K562 (cell line): ENCODE data around the gene AMT. TPM values are rescaled to one million over a fixed set of nuclear protein-coding genes. Genes with fewer than 3 reads are reported as not detected.
A peak's percentile ranks its signal among the peaks of the same experiment; 100 is the strongest.

Experiments used
- CC2D1A ChIP-seq: fragments of 450-650 bp; IDR thresholded peaks from 2 replicates; pipeline ENCODE4 v1.6.1; 2017; ENCODE audit warnings: mild to moderate bottlenecking
- E2F3 ChIP-seq: fragments of 250-450 bp; sonication (Bioruptor Pico); IDR thresholded peaks from 2 replicates; pipeline ENCODE4 v1.4.0; 2020; ENCODE audit warnings: mild to moderate bottlenecking
- EP400 ChIP-seq: fragments of 450-650 bp; IDR thresholded peaks from 2 replicates; pipeline ENCODE4 v1.6.1; 2017; ENCODE audit warnings: antibody characterized with exemption, mild to moderate bottlenecking, moderate library complexity
- GATA2 ChIP-seq: sonication (generic); formaldehyde crosslinking; IDR thresholded peaks from 2 replicates; pipeline ENCODE4 v1.4.0; 2020; ENCODE audit warnings: mild to moderate bottlenecking, missing genetic modification reagents
- L3MBTL2 ChIP-seq: fragments of 450-650 bp; IDR thresholded peaks from 2 replicates; pipeline ENCODE4 v1.6.1; 2016; ENCODE audit warnings: mild to moderate bottlenecking, moderate library complexity
- NR4A1 ChIP-seq, 2 experiments: fragments of 250-450 bp in 1 of 2; fragments of 450-650 bp in 1 of 2; sonication (Bioruptor Pico) in 1 of 2; IDR thresholded peaks; 2 replicates each; pipeline versions ENCODE4 v1.4.0 to v1.6.1; 2016 to 2020; ENCODE audit warnings: mild to moderate bottlenecking in 2 of 2, missing compliant biosample characterization in 1 of 2, missing genetic modification characterization in 1 of 2, moderate library complexity in 1 of 2
- PHF8 ChIP-seq: fragments of 200-600 bp; sonication (generic); IDR thresholded peaks from 2 replicates; pipeline ENCODE4 v1.6.1; 2012; ENCODE audit warnings: mixed run types, mild to moderate bottlenecking, inconsistent platforms, low read length, moderate library complexity, borderline replicate concordance
- POLR2B ChIP-seq: fragments of 450-650 bp; IDR thresholded peaks from 2 replicates; pipeline ENCODE4 v1.6.1; 2018; ENCODE audit warnings: low read depth; ENCODE audit not compliant: partially characterized antibody
- POU5F1 ChIP-seq: fragments of 150-350 bp; IDR thresholded peaks from 2 replicates; pipeline ENCODE4 v1.6.1; 2014; ENCODE audit warnings: borderline replicate concordance, low read length, low read depth, mild to moderate bottlenecking; ENCODE audit not compliant: partially characterized antibody
- SAP30 ChIP-seq: fragments of 200-600 bp; sonication (generic); IDR thresholded peaks from 2 replicates; pipeline ENCODE4 v1.6.1; 2012; ENCODE audit warnings: borderline replicate concordance, low read depth, mild to moderate bottlenecking, moderate library complexity, low read length, control low read depth, inconsistent platforms; ENCODE audit not compliant: insufficient read depth, poor library complexity, severe bottlenecking
- XRCC4 ChIP-seq: IDR thresholded peaks from one replicate; pipeline ENCODE4 v1.6.1; 2011; ENCODE audit not compliant: insufficient read depth, insufficient read length; ENCODE audit errors: extremely low read depth
- polyA plus RNA-seq, 8 experiments: library from polyadenylated mRNA; depleted of rRNA in 4 of 8; stranded (reverse) in 5 of 8; unstranded in 3 of 8; fragments of >200 nt; fragmentation: Nextera tagmentation in 2 of 8; fragmentation: Illumina TruSeq in 1 of 8; extraction: Ambion mirVana in 2 of 8; extraction: Trizol in 1 of 8; gene quantifications; 2 replicates each; pipeline versions ENCODE4 v1.2.1 to v1.2.3, GENCODE V29; 2011 to 2014; ENCODE audit warnings: inconsistent platforms in 1 of 8, missing spikeins in 1 of 8
- total RNA-seq, 7 experiments: library from RNA; depleted of rRNA in 6 of 7; stranded (reverse); fragments of >200 nt in 6 of 7; fragmentation: Illumina TruSeq in 2 of 7; extraction: Trizol in 2 of 7; gene quantifications; 2 replicates each; pipeline versions ENCODE4 v1.2.1 to v1.2.3, GENCODE V29; 2011 to 2021; ENCODE audit warnings: low replicate concordance in 1 of 7
- TF ChIP-seq, protein P1 (sequence below): fragments of 200-600 bp; sonication (generic); IDR thresholded peaks from one replicate; pipeline ENCODE4 v1.6.1; 2012; ENCODE audit warnings: mild to moderate bottlenecking, low read depth, low read length, inconsistent platforms
- TF ChIP-seq, protein P2 (sequence below): fragments of 450-650 bp; conservative IDR thresholded peaks from 2 replicates; pipeline ENCODE4 v1.6.1; 2016; ENCODE audit warnings: missing genetic modification characterization, low read depth, mild to moderate bottlenecking, missing compliant biosample characterization, moderate library complexity

Gene AMT
- total and polyA plus RNA-seq, 9 of the 15 experiments (the other 6 are each of a cell fraction or from before 2014, with no cell fraction given): 0.14 to 2.1 (median 0.52) TPM

DNA sequence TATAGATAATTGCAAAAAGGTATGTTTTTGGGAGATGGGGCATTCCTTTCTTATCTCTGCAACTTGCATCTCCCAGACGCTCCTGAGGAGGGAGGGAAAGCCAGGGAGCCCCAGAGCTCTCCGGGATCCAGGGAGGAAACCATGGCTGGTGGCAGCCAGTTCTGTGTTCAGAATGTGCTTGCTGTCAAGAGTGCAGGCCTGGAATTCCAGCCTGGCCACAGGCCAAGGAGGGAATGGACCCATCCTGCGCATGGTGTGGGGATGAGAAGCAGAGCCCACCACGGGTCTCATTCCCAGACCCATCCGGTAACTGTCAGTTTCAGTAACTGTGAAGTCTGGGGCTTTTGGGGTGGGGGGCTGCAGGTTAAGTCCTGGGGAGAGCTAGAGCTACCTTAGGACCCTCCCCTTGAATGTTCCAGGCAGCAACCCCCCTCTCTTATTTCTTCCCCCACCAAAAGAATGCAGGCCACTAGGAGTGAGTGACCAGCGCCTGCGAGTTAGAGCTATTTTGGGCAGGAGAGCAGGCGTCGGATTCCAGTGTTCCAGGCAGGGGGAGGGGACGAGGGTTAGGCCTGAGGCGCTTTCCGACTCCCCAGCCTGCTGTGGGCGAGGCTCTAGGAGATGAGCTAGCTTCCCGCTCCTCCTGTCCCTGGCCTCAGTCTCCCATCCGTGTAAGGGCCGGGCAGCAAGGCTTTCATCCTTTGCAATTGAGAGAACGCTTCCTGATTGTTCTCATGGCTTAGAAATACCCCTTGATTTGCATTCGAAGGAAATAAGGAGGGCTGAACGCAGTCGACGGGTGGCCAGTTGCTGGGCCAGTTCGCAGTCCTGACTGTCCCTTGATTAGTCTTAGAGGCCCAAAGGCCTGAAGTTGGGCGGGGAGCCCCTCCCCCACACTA, 47.0 kb upstream of the AMT start (continued):
- TF ChIP-seq, protein P1, sequence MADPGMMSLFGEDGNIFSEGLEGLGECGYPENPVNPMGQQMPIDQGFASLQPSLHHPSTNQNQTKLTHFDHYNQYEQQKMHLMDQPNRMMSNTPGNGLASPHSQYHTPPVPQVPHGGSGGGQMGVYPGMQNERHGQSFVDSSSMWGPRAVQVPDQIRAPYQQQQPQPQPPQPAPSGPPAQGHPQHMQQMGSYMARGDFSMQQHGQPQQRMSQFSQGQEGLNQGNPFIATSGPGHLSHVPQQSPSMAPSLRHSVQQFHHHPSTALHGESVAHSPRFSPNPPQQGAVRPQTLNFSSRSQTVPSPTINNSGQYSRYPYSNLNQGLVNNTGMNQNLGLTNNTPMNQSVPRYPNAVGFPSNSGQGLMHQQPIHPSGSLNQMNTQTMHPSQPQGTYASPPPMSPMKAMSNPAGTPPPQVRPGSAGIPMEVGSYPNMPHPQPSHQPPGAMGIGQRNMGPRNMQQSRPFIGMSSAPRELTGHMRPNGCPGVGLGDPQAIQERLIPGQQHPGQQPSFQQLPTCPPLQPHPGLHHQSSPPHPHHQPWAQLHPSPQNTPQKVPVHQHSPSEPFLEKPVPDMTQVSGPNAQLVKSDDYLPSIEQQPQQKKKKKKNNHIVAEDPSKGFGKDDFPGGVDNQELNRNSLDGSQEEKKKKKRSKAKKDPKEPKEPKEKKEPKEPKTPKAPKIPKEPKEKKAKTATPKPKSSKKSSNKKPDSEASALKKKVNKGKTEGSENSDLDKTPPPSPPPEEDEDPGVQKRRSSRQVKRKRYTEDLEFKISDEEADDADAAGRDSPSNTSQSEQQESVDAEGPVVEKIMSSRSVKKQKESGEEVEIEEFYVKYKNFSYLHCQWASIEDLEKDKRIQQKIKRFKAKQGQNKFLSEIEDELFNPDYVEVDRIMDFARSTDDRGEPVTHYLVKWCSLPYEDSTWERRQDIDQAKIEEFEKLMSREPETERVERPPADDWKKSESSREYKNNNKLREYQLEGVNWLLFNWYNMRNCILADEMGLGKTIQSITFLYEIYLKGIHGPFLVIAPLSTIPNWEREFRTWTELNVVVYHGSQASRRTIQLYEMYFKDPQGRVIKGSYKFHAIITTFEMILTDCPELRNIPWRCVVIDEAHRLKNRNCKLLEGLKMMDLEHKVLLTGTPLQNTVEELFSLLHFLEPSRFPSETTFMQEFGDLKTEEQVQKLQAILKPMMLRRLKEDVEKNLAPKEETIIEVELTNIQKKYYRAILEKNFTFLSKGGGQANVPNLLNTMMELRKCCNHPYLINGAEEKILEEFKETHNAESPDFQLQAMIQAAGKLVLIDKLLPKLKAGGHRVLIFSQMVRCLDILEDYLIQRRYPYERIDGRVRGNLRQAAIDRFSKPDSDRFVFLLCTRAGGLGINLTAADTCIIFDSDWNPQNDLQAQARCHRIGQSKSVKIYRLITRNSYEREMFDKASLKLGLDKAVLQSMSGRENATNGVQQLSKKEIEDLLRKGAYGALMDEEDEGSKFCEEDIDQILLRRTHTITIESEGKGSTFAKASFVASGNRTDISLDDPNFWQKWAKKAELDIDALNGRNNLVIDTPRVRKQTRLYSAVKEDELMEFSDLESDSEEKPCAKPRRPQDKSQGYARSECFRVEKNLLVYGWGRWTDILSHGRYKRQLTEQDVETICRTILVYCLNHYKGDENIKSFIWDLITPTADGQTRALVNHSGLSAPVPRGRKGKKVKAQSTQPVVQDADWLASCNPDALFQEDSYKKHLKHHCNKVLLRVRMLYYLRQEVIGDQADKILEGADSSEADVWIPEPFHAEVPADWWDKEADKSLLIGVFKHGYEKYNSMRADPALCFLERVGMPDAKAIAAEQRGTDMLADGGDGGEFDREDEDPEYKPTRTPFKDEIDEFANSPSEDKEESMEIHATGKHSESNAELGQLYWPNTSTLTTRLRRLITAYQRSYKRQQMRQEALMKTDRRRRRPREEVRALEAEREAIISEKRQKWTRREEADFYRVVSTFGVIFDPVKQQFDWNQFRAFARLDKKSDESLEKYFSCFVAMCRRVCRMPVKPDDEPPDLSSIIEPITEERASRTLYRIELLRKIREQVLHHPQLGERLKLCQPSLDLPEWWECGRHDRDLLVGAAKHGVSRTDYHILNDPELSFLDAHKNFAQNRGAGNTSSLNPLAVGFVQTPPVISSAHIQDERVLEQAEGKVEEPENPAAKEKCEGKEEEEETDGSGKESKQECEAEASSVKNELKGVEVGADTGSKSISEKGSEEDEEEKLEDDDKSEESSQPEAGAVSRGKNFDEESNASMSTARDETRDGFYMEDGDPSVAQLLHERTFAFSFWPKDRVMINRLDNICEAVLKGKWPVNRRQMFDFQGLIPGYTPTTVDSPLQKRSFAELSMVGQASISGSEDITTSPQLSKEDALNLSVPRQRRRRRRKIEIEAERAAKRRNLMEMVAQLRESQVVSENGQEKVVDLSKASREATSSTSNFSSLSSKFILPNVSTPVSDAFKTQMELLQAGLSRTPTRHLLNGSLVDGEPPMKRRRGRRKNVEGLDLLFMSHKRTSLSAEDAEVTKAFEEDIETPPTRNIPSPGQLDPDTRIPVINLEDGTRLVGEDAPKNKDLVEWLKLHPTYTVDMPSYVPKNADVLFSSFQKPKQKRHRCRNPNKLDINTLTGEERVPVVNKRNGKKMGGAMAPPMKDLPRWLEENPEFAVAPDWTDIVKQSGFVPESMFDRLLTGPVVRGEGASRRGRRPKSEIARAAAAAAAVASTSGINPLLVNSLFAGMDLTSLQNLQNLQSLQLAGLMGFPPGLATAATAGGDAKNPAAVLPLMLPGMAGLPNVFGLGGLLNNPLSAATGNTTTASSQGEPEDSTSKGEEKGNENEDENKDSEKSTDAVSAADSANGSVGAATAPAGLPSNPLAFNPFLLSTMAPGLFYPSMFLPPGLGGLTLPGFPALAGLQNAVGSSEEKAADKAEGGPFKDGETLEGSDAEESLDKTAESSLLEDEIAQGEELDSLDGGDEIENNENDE: no peak
- TF ChIP-seq, protein P2, sequence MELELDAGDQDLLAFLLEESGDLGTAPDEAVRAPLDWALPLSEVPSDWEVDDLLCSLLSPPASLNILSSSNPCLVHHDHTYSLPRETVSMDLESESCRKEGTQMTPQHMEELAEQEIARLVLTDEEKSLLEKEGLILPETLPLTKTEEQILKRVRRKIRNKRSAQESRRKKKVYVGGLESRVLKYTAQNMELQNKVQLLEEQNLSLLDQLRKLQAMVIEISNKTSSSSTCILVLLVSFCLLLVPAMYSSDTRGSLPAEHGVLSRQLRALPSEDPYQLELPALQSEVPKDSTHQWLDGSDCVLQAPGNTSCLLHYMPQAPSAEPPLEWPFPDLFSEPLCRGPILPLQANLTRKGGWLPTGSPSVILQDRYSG (tag): peak; percentile 46; the same call in 1 of the 2 replicates
- peak; percentile 23 for TF ChIP-seq L3MBTL2
- TF ChIP-seq EP400: peak; percentile 7; the same call in 1 of the 2 replicates
- no peak for TF ChIP-seq CC2D1A
- TF ChIP-seq NR4A1 (CRISPR knock-in tag; IDR thresholded peaks at IDR 0.05): peak; percentile 47; the same call in 1 of the 2 replicates
- TF ChIP-seq NR4A1 (tag; IDR thresholded peaks at IDR 0.05): 0 out of 2 replicates have a peak, but pooled peaks have one; percentile 41
- TF ChIP-seq XRCC4: no peak
- peak; percentile 45 for TF ChIP-seq PHF8
- TF ChIP-seq GATA2 (CRISPR knock-in tag): no peak
- TF ChIP-seq E2F3 (CRISPR knock-in tag): 0 out of 2 replicates have a peak, but pooled peaks have one; percentile 46
- no peak for TF ChIP-seq POU5F1
- peak; percentile 28 for TF ChIP-seq SAP30
- TF ChIP-seq POLR2B: peak; percentile 13
